ENCODE measurements around the gene TADA1.

DNA sequence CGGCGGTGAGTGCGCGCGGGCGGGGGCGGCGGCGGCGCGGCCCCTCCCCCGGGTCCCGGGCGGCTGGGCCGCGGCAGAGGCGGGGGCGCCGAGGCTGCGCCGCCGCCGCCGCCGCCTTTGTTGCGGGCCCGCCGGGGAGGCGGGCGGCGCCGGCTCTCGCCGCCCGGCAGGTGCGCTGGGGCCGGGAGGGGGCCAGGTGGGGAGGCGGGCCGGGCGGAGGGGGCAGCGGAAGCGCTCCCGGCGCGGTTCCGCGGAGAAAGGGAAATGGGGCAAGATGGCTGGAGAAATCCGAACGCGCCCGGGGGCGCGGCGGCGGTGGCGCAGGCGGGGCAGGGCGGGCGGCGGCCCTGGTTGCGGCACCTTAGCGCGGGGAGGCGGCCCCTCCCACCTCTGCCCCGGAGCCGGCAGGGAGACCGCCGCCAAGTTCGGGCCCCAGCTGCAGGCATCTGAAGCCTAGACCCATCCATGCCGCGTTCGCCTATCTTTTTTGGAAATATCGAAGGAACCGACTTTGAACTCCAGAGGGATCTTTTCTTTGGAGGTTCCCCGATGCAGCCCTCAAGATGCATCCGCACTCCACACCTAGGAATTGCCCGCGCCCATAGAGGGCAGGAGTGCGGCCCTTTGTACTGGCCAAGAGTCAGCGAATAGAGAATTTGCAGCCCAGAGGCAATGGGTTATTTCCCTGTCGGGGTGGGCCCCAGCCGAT is 36.3 kb downstream of the TADA1 start:
- TF ChIP-seq, protein P1, sequence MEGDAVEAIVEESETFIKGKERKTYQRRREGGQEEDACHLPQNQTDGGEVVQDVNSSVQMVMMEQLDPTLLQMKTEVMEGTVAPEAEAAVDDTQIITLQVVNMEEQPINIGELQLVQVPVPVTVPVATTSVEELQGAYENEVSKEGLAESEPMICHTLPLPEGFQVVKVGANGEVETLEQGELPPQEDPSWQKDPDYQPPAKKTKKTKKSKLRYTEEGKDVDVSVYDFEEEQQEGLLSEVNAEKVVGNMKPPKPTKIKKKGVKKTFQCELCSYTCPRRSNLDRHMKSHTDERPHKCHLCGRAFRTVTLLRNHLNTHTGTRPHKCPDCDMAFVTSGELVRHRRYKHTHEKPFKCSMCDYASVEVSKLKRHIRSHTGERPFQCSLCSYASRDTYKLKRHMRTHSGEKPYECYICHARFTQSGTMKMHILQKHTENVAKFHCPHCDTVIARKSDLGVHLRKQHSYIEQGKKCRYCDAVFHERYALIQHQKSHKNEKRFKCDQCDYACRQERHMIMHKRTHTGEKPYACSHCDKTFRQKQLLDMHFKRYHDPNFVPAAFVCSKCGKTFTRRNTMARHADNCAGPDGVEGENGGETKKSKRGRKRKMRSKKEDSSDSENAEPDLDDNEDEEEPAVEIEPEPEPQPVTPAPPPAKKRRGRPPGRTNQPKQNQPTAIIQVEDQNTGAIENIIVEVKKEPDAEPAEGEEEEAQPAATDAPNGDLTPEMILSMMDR (IDR thresholded peaks at IDR 0.05; ENCODE audit: low read depth, low read length, missing input control): no peak
- TF ChIP-seq GABPA (IDR thresholded peaks at IDR 0.05 in 1 of 2, conservative IDR thresholded peaks at IDR 0.05 in 1 of 2) (no peak), RXRA (IDR thresholded peaks at IDR 0.05) (no peak), TAF1 (conservative IDR thresholded peaks at IDR 0.05) (no peak), HNF4A (conservative IDR thresholded peaks at IDR 0.05) (no peak), SP1 (IDR thresholded peaks at IDR 0.05) (no peak), YY1 (IDR thresholded peaks at IDR 0.05) (no peak), REST (IDR thresholded peaks at IDR 0.05) (no peak), NR2F2 (IDR thresholded peaks at IDR 0.05) (no peak), FOXA1 (IDR thresholded peaks at IDR 0.05) (no peak)
